CD14-positive monocyte (primary cell): ENCODE measurements around the gene RHOH. TPM values are rescaled to one million over a fixed set of nuclear protein-coding genes. Genes with fewer than 3 reads are reported as not detected.

Source experiments
- DNase-seq, 3 donors: peaks; one replicate each; pipeline ENCODE4 v3.0.0-alpha.2; 2011 to 2022
- H2AFZ ChIP-seq: 2 replicates; pipeline ENCODE4 v1.6.0; 2012; ENCODE audit warnings: mild to moderate bottlenecking, low read depth, low read length, inconsistent platforms; ENCODE audit not compliant: insufficient read depth, poor library complexity, severe bottlenecking
- H3K27ac ChIP-seq, 2 donors: 1 replicate in 1 of 2; 2 replicates in 1 of 2; pipeline ENCODE4 v1.5.1; 2012 to 2013; ENCODE audit warnings: low read length in 2 of 2, control low read depth in 1 of 2, inconsistent platforms in 1 of 2, low read depth in 1 of 2, mild to moderate bottlenecking in 1 of 2
- H3K27me3 ChIP-seq, 2 donors: one replicate each; pipeline versions ENCODE4 v1.6.0 to v1.6.1; 2011 to 2013; ENCODE audit warnings: low read length in 2 of 2; ENCODE audit not compliant: control insufficient read depth in 2 of 2, insufficient read depth in 2 of 2
- H3K36me3 ChIP-seq, 2 donors: replicated peaks in 1 of 2; 1 replicate in 1 of 2; 2 replicates in 1 of 2; pipeline versions ENCODE4 v1.5.1 to v1.6.1; 2012 to 2013; ENCODE audit warnings: low read length in 2 of 2, control low read depth in 1 of 2, inconsistent platforms in 1 of 2, mild to moderate bottlenecking in 1 of 2; ENCODE audit not compliant: insufficient read depth in 2 of 2, control insufficient read depth in 1 of 2
- H3K4me1 ChIP-seq, 2 donors: 1 replicate in 1 of 2; 2 replicates in 1 of 2; pipeline versions ENCODE4 v1.5.1 to v1.6.1; 2012 to 2013; ENCODE audit warnings: low read length in 2 of 2, control low read depth in 1 of 2, inconsistent platforms in 1 of 2, mild to moderate bottlenecking in 1 of 2, moderate library complexity in 1 of 2; ENCODE audit not compliant: insufficient read depth in 2 of 2, control insufficient read depth in 1 of 2
- H3K4me2 ChIP-seq: replicated peaks from 2 replicates; pipeline ENCODE3; 2012; ENCODE audit warnings: low read length, moderate library complexity, mild to moderate bottlenecking; ENCODE audit not compliant: poor library complexity, severe bottlenecking; ENCODE audit errors: extremely low read depth
- H3K4me3 ChIP-seq, 3 experiments: fragments of 200-600 bp in 1 of 3; sonication (generic) in 1 of 3; replicated peaks in 1 of 3; 1 replicate in 2 of 3; 2 replicates in 1 of 3; pipeline ENCODE4 v1.5.1; 2011 to 2013; ENCODE audit warnings: low read length in 3 of 3, mild to moderate bottlenecking in 3 of 3, control low read depth in 2 of 3, low read depth in 2 of 3, inconsistent platforms in 1 of 3, moderate library complexity in 1 of 3
- H3K79me2 ChIP-seq: 2 replicates; pipeline ENCODE4 v1.6.0; 2012; ENCODE audit warnings: mild to moderate bottlenecking, control low read depth, inconsistent platforms, low read length, moderate library complexity; ENCODE audit not compliant: insufficient read depth
- H3K9ac ChIP-seq: 2 replicates; pipeline ENCODE4 v1.6.0; 2017; ENCODE audit warnings: low read length, mild to moderate bottlenecking; ENCODE audit not compliant: insufficient read depth, poor library complexity, severe bottlenecking
- H3K9me3 ChIP-seq, 2 donors: replicated peaks in 1 of 2; 1 replicate in 1 of 2; 2 replicates in 1 of 2; pipeline versions ENCODE4 v1.5.1 to v1.6.1; 2012 to 2013; ENCODE audit warnings: low read length in 2 of 2, control low read depth in 1 of 2; ENCODE audit not compliant: control insufficient read depth in 1 of 2, insufficient read depth in 1 of 2
- H4K20me1 ChIP-seq: 2 replicates; pipeline ENCODE4 v1.6.0; 2012; ENCODE audit warnings: mild to moderate bottlenecking, low read length, control low read depth, moderate library complexity; ENCODE audit not compliant: insufficient read depth
- H3K27ac Mint-ChIP-seq, 7 donors: one replicate each; pipeline ENCODE4 v1.8.0; 2020; ENCODE audit warnings: mild to moderate bottlenecking in 7 of 7, mixed read lengths in 7 of 7, moderate library complexity in 6 of 7, inconsistent platforms in 2 of 7
- H3K27me3 Mint-ChIP-seq, 3 donors: one replicate each; pipeline ENCODE4 v1.8.0; 2021 to 2022; ENCODE audit warnings: low read depth in 3 of 3, mild to moderate bottlenecking in 3 of 3, mixed read lengths in 3 of 3, moderate library complexity in 3 of 3, inconsistent platforms in 1 of 3
- H3K36me3 Mint-ChIP-seq, 2 donors: one replicate each; pipeline ENCODE4 v1.8.0; 2020; ENCODE audit warnings: mixed read lengths in 2 of 2, inconsistent platforms in 1 of 2, mild to moderate bottlenecking in 1 of 2
- H3K4me1 Mint-ChIP-seq: one replicate; pipeline ENCODE4 v1.8.0; 2020; ENCODE audit warnings: mild to moderate bottlenecking, mixed read lengths
- H3K4me3 Mint-ChIP-seq, 2 donors: one replicate each; pipeline ENCODE4 v1.8.0; 2020; ENCODE audit warnings: mild to moderate bottlenecking in 2 of 2, mixed read lengths in 2 of 2, moderate library complexity in 1 of 2
- H3K9me3 Mint-ChIP-seq, 7 donors: one replicate each; pipeline ENCODE4 v1.8.0; 2020 to 2022; ENCODE audit warnings: mixed read lengths in 7 of 7, mild to moderate bottlenecking in 6 of 7, moderate library complexity in 6 of 7, inconsistent platforms in 2 of 7
- CTCF ChIP-seq: fragments of 200-600 bp; IDR thresholded peaks from one replicate; pipeline ENCODE4 v1.8.0; 2022; ENCODE audit warnings: antibody characterized with exemption, mild to moderate bottlenecking
- WGBS: methylation state at CpG from one replicate; pipeline ENCODE4 v1.1.5; 2013; ENCODE audit warnings: missing lambda C conversion rate; ENCODE audit not compliant: insufficient coverage; 5-methylcytosine and 5-hydroxymethylcytosine counted together
- intact Hi-C, 2 donors: fragments of 100-400 bp; cut with micrococcal nuclease; formaldehyde crosslinking; loops; one replicate each; pipeline versions ENCODE4 v1.15.0 to v1.15.1; 2023
- polyA plus RNA-seq, 3 donors: library from polyadenylated mRNA; depleted of rRNA in 1 of 3; unstranded in 2 of 3; stranded (reverse) in 1 of 3; fragments of 300-500 nt in 2 of 3; fragments of >200 nt in 1 of 3; fragmentation: Illumina TruSeq in 2 of 3; gene quantifications; 1 replicate in 2 of 3; 2 replicates in 1 of 3; pipeline ENCODE4 v1.2.3, GENCODE V29; 2012 to 2021

RHOH gene
- polyA plus RNA-seq, 3 donors = 0.16 to 1.4 (median 1.2) TPM

- no peaks in the 10 kb centered on the region for H3K36me3 ChIP-seq
- no CpG with 5 or more reads among the region's 1 CpG for WGBS
- H3K79me2 ChIP-seq = peaks cover 2% of the 10 kb centered on the region
- Mint-ChIP-seq H3K4me1 (peaks cover 20% of the 10 kb centered on the region), H3K9me3 (peaks cover 0 to 3% (median 0%) of the 10 kb centered on the region in 7 donors), H3K27ac (no peak overlapping the region), H3K27me3 (peaks cover 0 to under 1% (median 0%) of the 10 kb centered on the region in 3 donors), H3K4me3 (no peak overlapping the region), H3K36me3 (peaks cover 0 to 5% of the 10 kb centered on the region in 2 donors)
- no peak for TF ChIP-seq CTCF
- intact Hi-C loops = no loop called here
- H3K4me3 ChIP-seq = no peak overlapping the region
- no peak overlapping the region for H3K4me2 ChIP-seq
- H4K20me1 ChIP-seq = no peaks in the 10 kb centered on the region
- H3K4me1 ChIP-seq = peaks cover 3 to 4% of the 10 kb centered on the region in 2 donors
- no peaks in the 10 kb centered on the region for H3K27me3 ChIP-seq
- no peak for DNase-seq
- H3K9me3 ChIP-seq = no peaks in the 10 kb centered on the region
- no peak overlapping the region for H3K9ac ChIP-seq
- H2AFZ ChIP-seq = no peak overlapping the region
- H3K27ac ChIP-seq = no peak overlapping the region
Observed at GRCh38 chr4:40223343-40223742, 26.5 kb downstream of the RHOH start.

- H3K36me3 ChIP-seq = no peaks in the 10 kb centered on the region
- no peak overlapping the region for H3K4me2 ChIP-seq
- no peaks in the 10 kb centered on the region for H4K20me1 ChIP-seq
- no peaks in the 10 kb centered on the region for H3K9me3 ChIP-seq
- H2AFZ ChIP-seq = no peak overlapping the region
- DNase-seq = no peak
- no peak for TF ChIP-seq CTCF
- peaks cover 3 to 4% of the 10 kb centered on the region in 2 donors for H3K4me1 ChIP-seq
- no peak overlapping the region for H3K4me3 Mint-ChIP-seq
- intact Hi-C loops = no loop called here
- 100% methylated on average over 1 of the region's 5 CpGs for WGBS
- H3K27ac ChIP-seq = no peak overlapping the region
- no peaks in the 10 kb centered on the region for H3K27me3 ChIP-seq
- no peak overlapping the region for H3K4me3 ChIP-seq
- H3K79me2 ChIP-seq = no peaks in the 10 kb centered on the region
- peaks cover 0 to 3% (median 0%) of the 10 kb centered on the region in 7 donors for H3K9me3 Mint-ChIP-seq
- H3K4me1 Mint-ChIP-seq = peaks cover 23% of the 10 kb centered on the region
- H3K27ac Mint-ChIP-seq = no peak overlapping the region
- no peak overlapping the region for H3K9ac ChIP-seq
- H3K36me3 Mint-ChIP-seq = peaks cover 0 to 5% of the 10 kb centered on the region in 2 donors
- peaks cover 0 to 2% (median 0%) of the 10 kb centered on the region in 3 donors for H3K27me3 Mint-ChIP-seq
Observed at GRCh38 chr4:40224432-40224831, 27.6 kb downstream of the RHOH start.
